DOHH2 (cell line): ENCODE results near the gene ATXN7L1.

Experiments used
- H3F3A ChIP-seq: fragments of 200-600 bp; sonication (generic), shearing (Covaris generic); 2 replicates; pipeline ENCODE4 v1.6.0; 2016; ENCODE audit warnings: antibody characterized with exemption, mild to moderate bottlenecking; ENCODE audit not compliant: control insufficient read depth, insufficient read depth
- H3K27ac ChIP-seq: fragments of 200-600 bp; sonication (generic); 2 replicates; pipeline ENCODE4 v1.5.1; 2014; ENCODE audit warnings: low read depth, mild to moderate bottlenecking, low read length, moderate library complexity
- H3K27me3 ChIP-seq: fragments of 200-600 bp; sonication (generic); 2 replicates; pipeline ENCODE4 v1.6.1; 2014; ENCODE audit warnings: mild to moderate bottlenecking, low read length, mixed read lengths; ENCODE audit not compliant: control insufficient read depth
- H3K36me3 ChIP-seq: fragments of 200-600 bp; sonication (generic); 2 replicates; pipeline ENCODE4 v1.6.1; 2014; ENCODE audit warnings: mild to moderate bottlenecking, low read length, moderate library complexity, mixed read lengths; ENCODE audit not compliant: control insufficient read depth
- H3K4me1 ChIP-seq: fragments of 200-600 bp; sonication (generic); 2 replicates; pipeline ENCODE4 v1.6.1; 2014; ENCODE audit warnings: mild to moderate bottlenecking, low read length, mixed read lengths; ENCODE audit not compliant: control insufficient read depth
- H3K4me2 ChIP-seq: fragments of 200-600 bp; sonication (generic); 2 replicates; pipeline ENCODE4 v1.6.0; 2014; ENCODE audit warnings: mild to moderate bottlenecking, low read length, moderate library complexity
- H3K4me3 ChIP-seq: fragments of 200-600 bp; sonication (generic); 2 replicates; pipeline ENCODE4 v1.5.1; 2014; ENCODE audit warnings: mild to moderate bottlenecking, low read length, mixed read lengths
- H3K79me2 ChIP-seq: fragments of 200-600 bp; sonication (generic); 2 replicates; pipeline ENCODE4 v1.6.1; 2014; ENCODE audit warnings: mild to moderate bottlenecking, low read length, mixed read lengths; ENCODE audit not compliant: control insufficient read depth
- H3K9me2 ChIP-seq: fragments of 200-600 bp; sonication (generic); replicated peaks from 2 replicates; pipeline ENCODE4 v1.6.1; 2014; ENCODE audit warnings: mild to moderate bottlenecking, low read length, mixed read lengths; ENCODE audit not compliant: control insufficient read depth
- H3K9me3 ChIP-seq: fragments of 200-600 bp; sonication (generic); 2 replicates; pipeline ENCODE4 v1.6.1; 2014; ENCODE audit warnings: antibody characterized with exemption, low read length, mixed read lengths; ENCODE audit not compliant: control insufficient read depth, insufficient read depth
- H4K20me1 ChIP-seq: fragments of 200-600 bp; sonication (generic); 2 replicates; pipeline ENCODE4 v1.6.0; 2014; ENCODE audit warnings: low read depth, mild to moderate bottlenecking, antibody characterized with exemption, low read length, moderate library complexity; ENCODE audit not compliant: control insufficient read depth, insufficient read depth
- CTCF ChIP-seq: fragments of 200-600 bp; sonication (generic); IDR thresholded peaks from one replicate; pipeline ENCODE4 v1.5.1; 2014; ENCODE audit warnings: antibody characterized with exemption, mild to moderate bottlenecking, low read depth, low read length; ENCODE audit not compliant: poor library complexity, severe bottlenecking
- EZH2phosphoT487 ChIP-seq: fragments of 200-600 bp; sonication (generic); IDR thresholded peaks from 2 replicates; pipeline ENCODE4 v1.6.1; 2017; ENCODE audit warnings: borderline replicate concordance, mild to moderate bottlenecking, antibody characterized with exemption, low read length, moderate library complexity, mixed read lengths

Gene ATXN7L1

DNA sequence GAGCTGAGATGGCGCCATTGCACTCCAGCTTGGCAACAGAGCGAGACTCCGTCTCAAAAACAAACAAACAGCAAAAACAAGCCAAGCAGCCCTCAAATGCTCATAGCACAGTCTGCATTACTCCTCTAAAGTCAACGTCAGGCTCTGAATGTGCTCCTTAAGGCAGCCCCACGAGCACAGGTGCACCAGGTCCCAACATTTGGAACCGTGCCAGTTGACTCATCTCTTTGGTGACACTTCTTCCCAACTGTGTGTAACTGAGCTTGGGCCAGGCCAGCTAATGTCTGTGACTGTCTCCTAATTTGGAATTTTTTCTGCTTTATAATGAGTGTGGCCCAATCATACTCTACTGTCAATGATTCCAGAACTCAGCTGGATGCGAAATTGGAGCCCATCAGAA, 228.8 kb downstream of the ATXN7L1 start:
- no peaks in the 10 kb centered on the region for H3K79me2 ChIP-seq
- H3K4me1 ChIP-seq, result peaks cover 5% of the 10 kb centered on the region; the same call in 1 of the 2 replicates
- H3K4me2 ChIP-seq, result no peak overlapping the region
- TF ChIP-seq CTCF (no peak), EZH2phosphoT487 (no peak)
- no peaks in the 10 kb centered on the region for H4K20me1 ChIP-seq
- H3F3A ChIP-seq, result no peaks in the 10 kb centered on the region
- no peaks in the 10 kb centered on the region for H3K27me3 ChIP-seq
- H3K9me3 ChIP-seq, result no peaks in the 10 kb centered on the region
- H3K9me2 ChIP-seq, result no peaks in the 10 kb centered on the region
- peaks cover under 1% of the 10 kb centered on the region; the same call in 1 of the 2 replicates for H3K36me3 ChIP-seq
- H3K4me3 ChIP-seq, result no peak overlapping the region
- H3K27ac ChIP-seq, result no peak overlapping the region

GRCh38 chr7:105644937-105645336, 231.5 kb downstream of the ATXN7L1 start:
- H4K20me1 ChIP-seq, result no peaks in the 10 kb centered on the region
- H3K9me3 ChIP-seq, result no peaks in the 10 kb centered on the region
- TF ChIP-seq CTCF, result no peak
- no peak for TF ChIP-seq EZH2phosphoT487
- no peak overlapping the region for H3K27ac ChIP-seq
- H3K4me1 ChIP-seq, result peaks cover 5% of the 10 kb centered on the region; the same call in 1 of the 2 replicates
- H3K4me3 ChIP-seq, result no peak overlapping the region
- no peaks in the 10 kb centered on the region for H3F3A ChIP-seq
- no peaks in the 10 kb centered on the region for H3K9me2 ChIP-seq
- H3K27me3 ChIP-seq, result no peaks in the 10 kb centered on the region
- H3K36me3 ChIP-seq, result peaks cover 6% of the 10 kb centered on the region
- H3K4me2 ChIP-seq, result no peak overlapping the region
- no peaks in the 10 kb centered on the region for H3K79me2 ChIP-seq

GRCh38 chr7:105643851-105644250, 232.5 kb downstream of the ATXN7L1 start:
- H3K9me3 ChIP-seq, result no peaks in the 10 kb centered on the region
- no peaks in the 10 kb centered on the region for H3K79me2 ChIP-seq
- no peak overlapping the region for H3K4me3 ChIP-seq
- H3K4me2 ChIP-seq, result no peak overlapping the region
- H3K36me3 ChIP-seq, result peaks cover 6% of the 10 kb centered on the region
- H3K9me2 ChIP-seq, result no peaks in the 10 kb centered on the region
- H3K4me1 ChIP-seq, result peaks cover 5% of the 10 kb centered on the region; the same call in 1 of the 2 replicates
- H3F3A ChIP-seq, result no peaks in the 10 kb centered on the region
- no peaks in the 10 kb centered on the region for H4K20me1 ChIP-seq
- H3K27me3 ChIP-seq, result no peaks in the 10 kb centered on the region
- no peak for TF ChIP-seq CTCF
- H3K27ac ChIP-seq, result no peak overlapping the region
